ENCODE measurements around the gene F2RL1.

F2RL1 gene

GRCh38 chr5:76813982-76814562 is 4.8 kb upstream of the F2RL1 start (continued):
- TF ChIP-seq ZNF660 (tag by site-specific recombination; IDR thresholded peaks at IDR 0.05) (peak; percentile 73; the same call in 1 of the 2 replicates), REPIN1 (tag by site-specific recombination; IDR thresholded peaks at IDR 0.05; ENCODE audit: low read depth) (no peak), ZNF202 (tag by site-specific recombination; IDR thresholded peaks at IDR 0.05; ENCODE audit: borderline replicate concordance) (no peak), RBAK (tag by site-specific recombination; IDR thresholded peaks at IDR 0.05) (no peak), ZNF692 (tag by site-specific recombination; IDR thresholded peaks at IDR 0.05) (0 out of 2 replicates have a peak, but pooled peaks have one; percentile 53), ZFP41 (tag by site-specific recombination; IDR thresholded peaks at IDR 0.05; ENCODE audit: borderline replicate concordance) (no peak), ZSCAN16 (tag by site-specific recombination; IDR thresholded peaks at IDR 0.05) (no peak), ZNF544 (tag by site-specific recombination; IDR thresholded peaks at IDR 0.05) (no peak), ZNF112 (tag by site-specific recombination; IDR thresholded peaks at IDR 0.05) (no peak), ZNF785 (tag by site-specific recombination; IDR thresholded peaks at IDR 0.05) (no peak), ZNF621 (tag by site-specific recombination; IDR thresholded peaks at IDR 0.05) (no peak), KLF8 (tag by site-specific recombination; IDR thresholded peaks at IDR 0.05) (no peak), ZNF449 (tag by site-specific recombination; IDR thresholded peaks at IDR 0.05) (no peak), HIC1 (tag by site-specific recombination; IDR thresholded peaks at IDR 0.05) (peak; percentile 89), FEZF1 (tag by site-specific recombination; IDR thresholded peaks at IDR 0.05) (0 out of 2 replicates have a peak, but pooled peaks have one; percentile 24), MZF1 (tag by site-specific recombination; IDR thresholded peaks at IDR 0.05; ENCODE audit: borderline replicate concordance) (no peak), ZNF155 (tag by site-specific recombination; IDR thresholded peaks at IDR 0.05) (no peak), ZNF239 (tag by site-specific recombination; IDR thresholded peaks at IDR 0.05) (no peak)
- TF ChIP-seq, protein P1, sequence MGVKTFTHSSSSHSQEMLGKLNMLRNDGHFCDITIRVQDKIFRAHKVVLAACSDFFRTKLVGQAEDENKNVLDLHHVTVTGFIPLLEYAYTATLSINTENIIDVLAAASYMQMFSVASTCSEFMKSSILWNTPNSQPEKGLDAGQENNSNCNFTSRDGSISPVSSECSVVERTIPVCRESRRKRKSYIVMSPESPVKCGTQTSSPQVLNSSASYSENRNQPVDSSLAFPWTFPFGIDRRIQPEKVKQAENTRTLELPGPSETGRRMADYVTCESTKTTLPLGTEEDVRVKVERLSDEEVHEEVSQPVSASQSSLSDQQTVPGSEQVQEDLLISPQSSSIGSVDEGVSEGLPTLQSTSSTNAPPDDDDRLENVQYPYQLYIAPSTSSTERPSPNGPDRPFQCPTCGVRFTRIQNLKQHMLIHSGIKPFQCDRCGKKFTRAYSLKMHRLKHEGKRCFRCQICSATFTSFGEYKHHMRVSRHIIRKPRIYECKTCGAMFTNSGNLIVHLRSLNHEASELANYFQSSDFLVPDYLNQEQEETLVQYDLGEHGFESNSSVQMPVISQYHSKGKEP (tag by site-specific recombination; IDR thresholded peaks at IDR 0.05): no peak
- TF ChIP-seq, protein P2, sequence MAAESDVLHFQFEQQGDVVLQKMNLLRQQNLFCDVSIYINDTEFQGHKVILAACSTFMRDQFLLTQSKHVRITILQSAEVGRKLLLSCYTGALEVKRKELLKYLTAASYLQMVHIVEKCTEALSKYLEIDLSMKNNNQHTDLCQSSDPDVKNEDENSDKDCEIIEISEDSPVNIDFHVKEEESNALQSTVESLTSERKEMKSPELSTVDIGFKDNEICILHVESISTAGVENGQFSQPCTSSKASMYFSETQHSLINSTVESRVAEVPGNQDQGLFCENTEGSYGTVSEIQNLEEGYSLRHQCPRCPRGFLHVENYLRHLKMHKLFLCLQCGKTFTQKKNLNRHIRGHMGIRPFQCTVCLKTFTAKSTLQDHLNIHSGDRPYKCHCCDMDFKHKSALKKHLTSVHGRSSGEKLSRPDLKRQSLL (tag by site-specific recombination; IDR thresholded peaks at IDR 0.05): no peak
- TF ChIP-seq, protein P3, sequence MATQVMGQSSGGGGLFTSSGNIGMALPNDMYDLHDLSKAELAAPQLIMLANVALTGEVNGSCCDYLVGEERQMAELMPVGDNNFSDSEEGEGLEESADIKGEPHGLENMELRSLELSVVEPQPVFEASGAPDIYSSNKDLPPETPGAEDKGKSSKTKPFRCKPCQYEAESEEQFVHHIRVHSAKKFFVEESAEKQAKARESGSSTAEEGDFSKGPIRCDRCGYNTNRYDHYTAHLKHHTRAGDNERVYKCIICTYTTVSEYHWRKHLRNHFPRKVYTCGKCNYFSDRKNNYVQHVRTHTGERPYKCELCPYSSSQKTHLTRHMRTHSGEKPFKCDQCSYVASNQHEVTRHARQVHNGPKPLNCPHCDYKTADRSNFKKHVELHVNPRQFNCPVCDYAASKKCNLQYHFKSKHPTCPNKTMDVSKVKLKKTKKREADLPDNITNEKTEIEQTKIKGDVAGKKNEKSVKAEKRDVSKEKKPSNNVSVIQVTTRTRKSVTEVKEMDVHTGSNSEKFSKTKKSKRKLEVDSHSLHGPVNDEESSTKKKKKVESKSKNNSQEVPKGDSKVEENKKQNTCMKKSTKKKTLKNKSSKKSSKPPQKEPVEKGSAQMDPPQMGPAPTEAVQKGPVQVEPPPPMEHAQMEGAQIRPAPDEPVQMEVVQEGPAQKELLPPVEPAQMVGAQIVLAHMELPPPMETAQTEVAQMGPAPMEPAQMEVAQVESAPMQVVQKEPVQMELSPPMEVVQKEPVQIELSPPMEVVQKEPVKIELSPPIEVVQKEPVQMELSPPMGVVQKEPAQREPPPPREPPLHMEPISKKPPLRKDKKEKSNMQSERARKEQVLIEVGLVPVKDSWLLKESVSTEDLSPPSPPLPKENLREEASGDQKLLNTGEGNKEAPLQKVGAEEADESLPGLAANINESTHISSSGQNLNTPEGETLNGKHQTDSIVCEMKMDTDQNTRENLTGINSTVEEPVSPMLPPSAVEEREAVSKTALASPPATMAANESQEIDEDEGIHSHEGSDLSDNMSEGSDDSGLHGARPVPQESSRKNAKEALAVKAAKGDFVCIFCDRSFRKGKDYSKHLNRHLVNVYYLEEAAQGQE (tag by site-specific recombination; IDR thresholded peaks at IDR 0.05): no peak
- TF ChIP-seq, protein P4, sequence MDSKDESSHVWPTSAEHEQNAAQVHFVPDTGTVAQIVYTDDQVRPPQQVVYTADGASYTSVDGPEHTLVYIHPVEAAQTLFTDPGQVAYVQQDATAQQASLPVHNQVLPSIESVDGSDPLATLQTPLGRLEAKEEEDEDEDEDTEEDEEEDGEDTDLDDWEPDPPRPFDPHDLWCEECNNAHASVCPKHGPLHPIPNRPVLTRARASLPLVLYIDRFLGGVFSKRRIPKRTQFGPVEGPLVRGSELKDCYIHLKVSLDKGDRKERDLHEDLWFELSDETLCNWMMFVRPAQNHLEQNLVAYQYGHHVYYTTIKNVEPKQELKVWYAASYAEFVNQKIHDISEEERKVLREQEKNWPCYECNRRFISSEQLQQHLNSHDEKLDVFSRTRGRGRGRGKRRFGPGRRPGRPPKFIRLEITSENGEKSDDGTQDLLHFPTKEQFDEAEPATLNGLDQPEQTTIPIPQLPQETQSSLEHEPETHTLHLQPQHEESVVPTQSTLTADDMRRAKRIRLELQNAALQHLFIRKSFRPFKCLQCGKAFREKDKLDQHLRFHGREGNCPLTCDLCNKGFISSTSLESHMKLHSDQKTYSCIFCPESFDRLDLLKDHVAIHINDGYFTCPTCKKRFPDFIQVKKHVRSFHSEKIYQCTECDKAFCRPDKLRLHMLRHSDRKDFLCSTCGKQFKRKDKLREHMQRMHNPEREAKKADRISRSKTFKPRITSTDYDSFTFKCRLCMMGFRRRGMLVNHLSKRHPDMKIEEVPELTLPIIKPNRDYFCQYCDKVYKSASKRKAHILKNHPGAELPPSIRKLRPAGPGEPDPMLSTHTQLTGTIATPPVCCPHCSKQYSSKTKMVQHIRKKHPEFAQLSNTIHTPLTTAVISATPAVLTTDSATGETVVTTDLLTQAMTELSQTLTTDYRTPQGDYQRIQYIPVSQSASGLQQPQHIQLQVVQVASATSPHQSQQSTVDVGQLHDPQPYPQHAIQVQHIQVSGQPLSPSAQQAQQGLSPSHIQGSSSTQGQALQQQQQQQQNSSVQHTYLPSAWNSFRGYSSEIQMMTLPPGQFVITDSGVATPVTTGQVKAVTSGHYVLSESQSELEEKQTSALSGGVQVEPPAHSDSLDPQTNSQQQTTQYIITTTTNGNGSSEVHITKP (tag by site-specific recombination; IDR thresholded peaks at IDR 0.05): no peak
